ENCODE measurements around the gene ATP13A1.
"Not testable (repeated sequence)": the region's sequence is repeated elsewhere in the genome, so short reads cannot be mapped to it uniquely, and the experiment has no call there.

ATP13A1 gene

GRCh38 chr19:19624032-19624570 lies 39.4 kb downstream of the ATP13A1 start:
- no peak for DNase-seq (ENCODE audit: low read depth in 1 of 2, low spot score in 1 of 2)

GRCh38 chr19:19623383-19623782 lies 40.1 kb downstream of the ATP13A1 start:
- no peak for DNase-seq (ENCODE audit: low read depth in 1 of 2, low spot score in 1 of 2)

GRCh38 chr19:19619849-19620210 lies 43.6 kb downstream of the ATP13A1 start:
- DNase-seq (ENCODE audit: low read depth in 1 of 2, low spot score in 1 of 2) = no peak

GRCh38 chr19:19619181-19619848 lies 44.2 kb downstream of the ATP13A1 start:
- DNase-seq (ENCODE audit: low read depth in 1 of 2, low spot score in 1 of 2) = no peak

- peak; percentile 97 to 98 for DNase-seq (ENCODE audit: low read depth in 1 of 2, low spot score in 1 of 2)
Observed at GRCh38 chr19:19618219-19619051, 45.0 kb downstream of the ATP13A1 start, which contains the start of gene PBX4. Gene PBX4 (minus strand): TSS chr19:19618687. CDS start chr19:19618629, 58 bp downstream.

GRCh38 chr19:19615086-19615485 lies 48.4 kb downstream of the ATP13A1 start:
- DNase-seq (ENCODE audit: low read depth in 1 of 2, low spot score in 1 of 2) = no peak

- no peak for DNase-seq (ENCODE audit: low read depth in 1 of 2, low spot score in 1 of 2)
Observed at GRCh38 chr19:19613506-19613905, 50.0 kb downstream of the ATP13A1 start.

GRCh38 chr19:19610376-19611202 lies 52.9 kb downstream of the ATP13A1 start:
- no peak for DNase-seq (ENCODE audit: low read depth in 1 of 2, low spot score in 1 of 2)

GRCh38 chr19:19606686-19607085 lies 56.8 kb downstream of the ATP13A1 start:
- DNase-seq (ENCODE audit: low read depth in 1 of 2, low spot score in 1 of 2) = not testable (repeated sequence)

GRCh38 chr19:19606021-19606420 lies 57.5 kb downstream of the ATP13A1 start:
- no peak for DNase-seq (ENCODE audit: low read depth in 1 of 2, low spot score in 1 of 2)

GRCh38 chr19:19602713-19603324 lies 60.7 kb downstream of the ATP13A1 start:
- no peak for DNase-seq (ENCODE audit: low read depth in 1 of 2, low spot score in 1 of 2)

- no peak for DNase-seq (ENCODE audit: low read depth in 1 of 2, low spot score in 1 of 2)
Observed at GRCh38 chr19:19602136-19602712, 61.3 kb downstream of the ATP13A1 start.

GRCh38 chr19:19600793-19601330 lies 62.6 kb downstream of the ATP13A1 start:
- DNase-seq (ENCODE audit: low read depth in 1 of 2, low spot score in 1 of 2) = no peak

GRCh38 chr19:19598728-19599451 lies 64.6 kb downstream of the ATP13A1 start:
- peak; percentile 41 to 44 for DNase-seq (ENCODE audit: low read depth in 1 of 2, low spot score in 1 of 2)

- peak in 1 of 2 donors; percentile 64 for DNase-seq (ENCODE audit: low read depth in 1 of 2, low spot score in 1 of 2)
Observed at GRCh38 chr19:19597809-19598306, 65.6 kb downstream of the ATP13A1 start.

All from activated CD4-positive, alpha-beta T cell treated with anti-CD3 and anti-CD28 coated beads, Interleukin-2, amount 50 U/mL, for 24 hours (primary cell).